Astrocyte of the spinal cord (primary cell): ENCODE results near the gene TEX14.

Source experiments
- DNase-seq: peaks from one replicate; pipeline ENCODE4 v3.0.0; 2011; ENCODE audit warnings: low read depth, low spot score
- H3K4me3 ChIP-seq: 2 replicates; pipeline ENCODE4 v1.5.1; 2011; ENCODE audit warnings: low read depth, mild to moderate bottlenecking, low read length, moderate library complexity
- CTCF ChIP-seq: IDR thresholded peaks from 2 replicates; pipeline ENCODE4 v1.5.1; 2012; ENCODE audit warnings: low read depth, mild to moderate bottlenecking, low read length, inconsistent platforms
- in situ Hi-C: cut with HindIII; loops from 2 replicates; pipeline ENCODE4 v1.10.0; 2017; ENCODE audit warnings: low sequenced_read_pairs

TEX14 gene

GRCh38 chr17:58508341-58509067, 183.3 kb downstream of the TEX14 start:
- H3K4me3 ChIP-seq = no peak overlapping the region
- in situ Hi-C loops = no loop called here
- no peak for TF ChIP-seq CTCF
- no peak for DNase-seq

GRCh38 chr17:58507123-58507634, 184.7 kb downstream of the TEX14 start:
- in situ Hi-C loops = no loop called here
- no peak overlapping the region for H3K4me3 ChIP-seq
- DNase-seq = peak; percentile 70
- no peak for TF ChIP-seq CTCF
